GM19239 (cell line): Measurements from ENCODE around the gene SCN4B.

Experiments used
- DNase-seq: peaks from one replicate; pipeline ENCODE4 v3.0.0; 2011; ENCODE audit warnings: low spot score; ENCODE audit not compliant: insufficient read length
- FAIRE-seq: peaks from 2 replicates; lab custom pipeline; 2011; peaks lifted over from hg19 to GRCh38; lab: Jason Lieb, UNC

Gene SCN4B

DNA sequence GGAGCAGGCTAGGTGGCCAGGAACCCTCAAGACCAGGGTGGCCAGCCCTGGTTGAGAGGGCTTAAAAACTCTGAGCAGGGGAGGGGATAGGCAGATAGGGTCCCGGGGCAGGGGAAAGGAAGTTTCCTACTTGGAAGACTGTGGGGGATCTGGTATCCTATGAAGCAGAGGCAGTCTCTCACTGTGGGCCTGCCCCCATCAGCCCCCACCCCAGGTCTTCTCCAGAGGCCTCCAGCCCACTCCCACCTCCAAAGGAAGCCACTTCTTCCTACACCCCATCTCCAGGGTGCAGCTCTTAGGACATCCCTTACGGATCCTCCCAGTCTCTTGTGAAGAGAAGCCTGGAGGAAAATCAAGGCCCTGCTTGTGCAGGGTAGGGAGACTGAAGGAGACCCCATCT is 16.3 kb downstream of the SCN4B start:
- FAIRE-seq (no peak), DNase-seq (no peak)

DNA sequence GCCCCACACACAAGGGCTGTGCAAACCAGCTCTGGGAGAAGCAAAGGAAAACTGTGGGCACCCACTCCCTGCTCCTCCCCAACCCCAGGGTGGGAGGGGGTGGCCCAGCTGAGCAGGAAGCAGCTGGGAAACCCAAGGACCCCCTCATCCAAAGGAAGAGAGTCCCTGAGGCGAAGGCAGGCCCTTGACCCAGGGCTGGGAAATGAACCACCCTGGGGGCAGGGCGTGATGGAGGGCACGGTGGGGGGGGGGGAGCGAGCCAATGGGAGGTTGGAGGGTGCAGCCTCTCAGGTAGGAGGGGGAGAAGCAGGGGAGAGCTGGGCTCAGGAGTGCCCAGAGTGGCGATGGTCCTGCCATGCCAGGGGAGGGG is 16.8 kb downstream of the SCN4B start:
- FAIRE-seq (no peak), DNase-seq (no peak)

DNA sequence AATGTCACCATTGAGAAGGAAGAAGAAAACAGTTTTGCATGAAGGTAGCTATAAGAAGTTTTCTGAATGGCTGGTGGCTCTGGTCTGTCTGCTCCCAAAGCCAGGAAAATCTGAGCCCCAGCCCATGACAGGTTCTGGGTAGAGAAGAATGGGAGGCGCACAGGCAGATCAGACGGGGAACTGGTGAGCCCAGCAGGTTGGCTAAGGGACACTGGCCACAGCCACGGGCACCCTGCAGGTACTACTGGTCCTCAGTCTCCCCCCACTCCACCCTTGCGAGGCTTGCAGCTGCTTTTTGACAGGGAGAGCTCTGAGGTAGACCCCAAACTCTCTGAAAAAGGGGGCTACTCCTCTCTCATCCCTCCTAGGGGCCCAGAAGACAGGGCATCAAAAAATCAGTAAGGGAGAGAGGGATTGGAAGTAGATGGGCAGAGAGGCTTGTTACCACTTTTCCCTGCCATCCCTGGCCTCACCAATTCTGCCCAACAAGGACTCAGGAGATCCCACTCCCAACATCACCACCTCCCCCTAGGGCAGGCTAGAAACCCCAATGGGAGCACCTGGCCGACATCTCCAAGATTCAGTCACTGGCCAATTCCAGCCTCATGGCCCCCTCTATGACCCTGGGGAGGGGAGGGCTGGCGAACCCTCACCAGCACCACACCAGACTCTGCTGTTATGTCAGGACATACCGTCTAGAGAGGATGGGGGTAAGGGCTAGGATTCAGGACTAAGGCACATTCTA is 17.4 kb downstream of the SCN4B start:
- no peak for FAIRE-seq
- DNase-seq = no peak

DNA sequence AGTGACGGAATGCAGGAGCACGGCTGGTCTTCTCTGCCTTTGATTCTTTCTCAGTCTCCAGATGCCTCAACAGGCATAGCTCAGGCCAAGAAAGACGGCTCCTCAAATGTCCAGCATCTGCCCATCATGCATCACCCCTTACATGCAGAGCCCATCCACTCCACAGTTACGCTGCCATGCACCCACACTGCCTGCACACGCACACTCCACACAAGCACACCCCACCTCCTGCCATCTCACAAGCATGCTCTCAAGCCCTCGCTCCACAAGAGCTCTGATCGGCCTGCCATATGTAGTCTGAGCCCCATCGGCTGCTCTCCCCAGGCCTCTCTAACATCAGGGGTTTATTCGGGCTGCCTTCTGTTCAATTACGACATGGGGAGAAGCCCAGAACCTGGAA is 18.8 kb downstream of the SCN4B start:
- DNase-seq = no peak
- no peak for FAIRE-seq

DNA sequence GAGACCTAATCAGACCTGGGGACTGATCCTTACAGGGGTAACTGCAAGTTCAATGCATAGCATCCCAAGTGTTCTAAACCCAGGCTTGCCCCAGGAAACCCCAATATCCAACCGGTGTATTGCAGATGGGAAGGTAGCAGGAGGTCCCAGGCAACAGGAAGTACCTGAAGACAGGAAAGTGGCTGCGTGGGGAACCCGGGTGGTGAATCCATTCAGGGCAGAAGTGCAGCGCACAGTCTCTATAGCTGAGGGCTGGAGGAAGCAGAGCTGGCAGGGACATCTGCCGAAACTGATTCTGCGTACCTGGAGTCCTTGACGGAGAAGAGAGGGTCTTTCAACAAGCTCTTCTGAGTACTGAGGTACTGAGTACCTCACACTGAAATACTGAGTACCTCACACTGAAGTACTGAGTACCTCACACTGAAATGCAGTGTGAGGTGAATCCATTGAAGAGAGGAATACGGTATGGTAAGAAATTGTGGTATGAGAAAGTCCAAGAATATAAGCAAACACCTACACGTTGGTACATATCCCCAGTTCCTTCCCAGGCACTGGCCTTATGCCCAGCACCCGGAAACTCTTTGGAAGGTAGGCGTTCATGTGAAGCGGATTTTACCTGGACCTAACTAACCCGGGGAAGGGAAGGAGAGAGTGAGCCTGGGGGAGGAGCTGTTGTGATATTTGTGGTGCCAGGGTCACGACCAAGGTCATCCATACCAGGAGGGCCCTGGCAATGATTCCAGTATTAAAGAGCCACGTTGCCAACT is 20.1 kb downstream of the SCN4B start:
- DNase-seq = no peak
- FAIRE-seq = no peak

DNA sequence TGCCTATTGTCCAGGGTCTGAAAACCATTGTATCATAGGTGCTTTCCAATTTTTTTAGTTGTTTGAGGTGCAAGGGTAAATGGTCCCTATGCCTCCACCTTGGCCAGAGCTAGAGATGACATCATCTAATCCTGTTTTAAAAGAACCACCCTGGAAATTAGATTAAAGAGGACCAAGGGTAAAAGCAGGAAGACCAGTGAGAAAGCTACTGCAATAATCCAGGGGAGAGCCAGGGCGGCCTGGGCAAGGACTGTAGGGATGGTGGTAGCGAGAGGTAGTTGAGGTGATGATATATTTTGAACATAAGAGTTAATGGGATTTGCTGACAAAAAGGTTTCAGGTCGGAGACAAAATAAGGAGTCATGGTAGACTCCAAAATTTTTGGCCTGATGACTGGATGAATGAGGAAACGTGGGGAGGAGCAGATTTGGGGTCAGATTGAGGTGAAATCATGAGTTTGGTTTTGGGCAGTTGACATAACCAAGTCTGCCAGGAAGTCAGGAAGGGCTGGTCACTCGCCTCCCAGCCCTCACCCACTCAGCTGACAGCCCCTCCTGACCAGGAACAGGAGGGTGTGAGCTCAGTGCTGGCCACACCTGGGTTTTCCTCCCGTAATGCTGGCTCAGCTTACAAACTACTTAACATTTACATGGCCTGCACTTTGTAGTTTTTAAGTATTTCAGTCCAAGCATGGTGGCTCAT is 23.0 kb downstream of the SCN4B start:
- DNase-seq (no peak), FAIRE-seq (no peak)

DNA sequence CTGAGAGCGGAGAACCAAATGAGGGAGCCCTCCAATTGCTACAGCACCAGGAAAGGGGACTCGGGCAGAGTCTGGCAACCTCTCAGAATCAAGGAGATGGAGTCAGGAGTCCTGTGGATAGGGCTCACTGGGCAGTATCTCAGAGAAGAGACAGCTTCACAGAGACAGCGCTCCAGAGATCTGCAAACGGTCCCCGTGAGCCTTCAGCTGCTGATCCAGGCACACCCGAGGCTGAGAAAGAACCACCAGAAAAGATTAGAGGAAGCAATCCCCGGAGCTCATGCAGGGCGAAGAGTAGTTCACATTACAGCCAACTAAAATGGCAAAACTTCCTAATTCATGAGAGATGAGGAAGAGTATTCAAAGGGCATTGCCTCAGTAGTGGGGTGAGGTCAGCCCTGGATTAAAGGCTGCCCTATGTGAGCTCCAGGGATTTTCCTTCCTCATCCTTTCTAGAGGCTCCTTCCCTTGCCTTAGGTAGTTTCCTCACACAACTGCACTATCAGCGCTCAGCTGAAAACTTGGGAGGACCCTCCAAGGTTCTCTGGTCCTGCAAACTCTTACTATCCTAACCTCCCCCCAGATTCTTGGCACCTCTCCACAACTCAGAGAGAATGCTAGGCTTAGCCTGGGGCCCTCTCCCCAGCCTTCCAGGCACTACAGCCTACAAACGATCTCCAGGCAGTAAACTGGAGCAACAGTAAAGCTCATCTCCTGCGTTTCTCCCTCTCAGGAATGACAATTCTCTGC is 23.7 kb downstream of the SCN4B start:
- DNase-seq (no peak), FAIRE-seq (no peak)

DNA sequence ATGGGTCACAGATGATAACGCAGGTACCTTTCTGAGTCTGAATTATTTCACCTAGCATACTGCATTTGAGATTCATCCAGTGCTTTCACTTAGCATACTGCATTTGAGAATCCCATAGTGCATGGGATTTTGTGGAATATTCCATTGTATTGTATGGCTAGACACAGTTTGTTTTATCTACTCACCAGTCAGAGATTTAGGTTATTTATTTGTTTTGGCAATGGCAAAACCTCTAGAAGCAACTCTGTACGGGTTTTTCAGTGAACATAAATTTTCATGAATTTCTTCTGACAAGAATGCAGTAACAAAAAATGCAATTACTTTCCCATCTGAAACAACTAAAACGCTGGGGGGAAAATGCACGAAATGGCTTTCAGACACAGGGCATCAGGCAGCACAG is 24.3 kb downstream of the SCN4B start:
- FAIRE-seq (no peak), DNase-seq (no peak)

DNA sequence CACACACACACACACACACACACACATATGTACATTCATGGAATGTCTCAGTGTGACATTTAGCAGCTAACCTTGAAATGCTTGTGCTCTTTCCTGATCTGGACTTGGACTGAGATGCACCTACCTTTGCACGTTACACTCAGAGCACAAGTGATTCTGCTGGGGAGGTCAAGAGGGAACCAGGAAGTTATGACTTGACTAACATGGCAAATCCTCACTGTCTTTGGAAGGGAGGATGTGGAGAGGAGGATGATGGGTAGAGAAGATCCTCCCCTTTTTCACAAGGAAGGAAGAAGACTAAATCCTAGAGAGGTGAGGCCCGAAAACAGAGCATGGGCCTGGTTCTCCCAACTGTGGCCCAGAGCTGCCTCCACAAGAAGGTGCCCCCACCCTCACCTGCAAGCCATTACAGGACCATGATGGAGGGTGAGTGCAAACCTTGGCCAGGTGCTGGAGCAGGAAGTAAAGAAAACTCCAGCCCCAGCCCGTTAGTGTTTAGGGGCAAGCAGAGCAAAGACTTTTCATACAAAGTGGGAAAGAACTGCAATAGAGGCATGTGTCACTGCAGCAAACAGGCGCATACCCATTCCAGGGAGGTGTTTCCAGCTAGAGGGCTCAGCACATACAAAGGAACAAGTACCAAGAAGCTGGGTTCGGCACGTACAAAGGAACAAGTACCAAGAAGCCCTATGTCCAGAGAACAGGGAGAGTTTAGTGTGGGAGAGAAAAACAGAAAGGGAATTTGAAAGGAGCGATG is 26.4 kb downstream of the SCN4B start:
- FAIRE-seq (no peak), DNase-seq (no peak)

DNA sequence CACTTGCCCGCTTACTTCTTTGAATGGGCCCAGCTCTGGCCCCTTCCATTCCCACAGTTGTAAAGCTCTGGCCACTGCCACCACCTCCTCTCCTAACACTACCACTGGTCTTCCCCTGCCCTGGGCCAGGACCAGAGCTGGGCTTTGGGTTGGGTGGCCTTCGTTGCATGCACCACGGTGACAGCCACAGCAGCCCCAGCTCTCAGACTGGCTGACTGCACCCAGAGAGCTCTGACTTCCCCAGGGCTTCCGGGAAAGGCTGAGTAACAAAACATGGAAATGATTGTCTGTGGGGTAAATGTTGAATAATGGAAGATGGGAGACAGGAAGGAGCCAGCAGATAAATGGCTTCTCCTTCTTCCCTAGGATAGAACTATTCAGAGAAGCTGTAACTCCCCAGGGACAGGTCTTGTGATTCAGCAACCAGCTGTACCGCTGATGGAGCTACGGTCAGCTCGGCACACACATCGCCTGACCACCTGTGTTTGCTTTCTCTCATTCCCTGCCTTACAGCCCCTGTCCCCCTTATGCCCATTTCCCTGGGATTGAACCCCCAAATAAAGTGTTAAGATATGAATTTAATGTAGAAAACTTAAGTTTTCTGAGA is 27.6 kb downstream of the SCN4B start:
- DNase-seq (no peak), FAIRE-seq (no peak)

DNA sequence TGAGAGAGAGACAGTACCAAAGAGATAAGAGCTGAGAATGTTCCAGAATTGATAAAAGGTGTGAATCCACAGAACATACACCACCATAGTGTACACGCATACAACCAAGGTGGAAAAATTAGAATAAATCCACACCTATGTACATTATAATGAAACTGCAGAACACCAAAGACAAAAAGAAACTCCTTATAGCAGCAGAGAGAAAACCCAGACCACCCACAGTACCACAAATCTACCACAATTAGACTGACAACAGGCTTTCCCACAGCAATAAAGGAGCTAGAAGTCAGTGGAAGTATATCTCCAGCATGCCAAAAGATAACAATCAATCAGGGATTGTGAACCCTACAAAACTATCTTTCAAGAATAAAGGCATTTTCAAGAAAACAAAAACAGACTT is 31.8 kb downstream of the SCN4B start:
- DNase-seq = no peak
- no peak for FAIRE-seq

DNA sequence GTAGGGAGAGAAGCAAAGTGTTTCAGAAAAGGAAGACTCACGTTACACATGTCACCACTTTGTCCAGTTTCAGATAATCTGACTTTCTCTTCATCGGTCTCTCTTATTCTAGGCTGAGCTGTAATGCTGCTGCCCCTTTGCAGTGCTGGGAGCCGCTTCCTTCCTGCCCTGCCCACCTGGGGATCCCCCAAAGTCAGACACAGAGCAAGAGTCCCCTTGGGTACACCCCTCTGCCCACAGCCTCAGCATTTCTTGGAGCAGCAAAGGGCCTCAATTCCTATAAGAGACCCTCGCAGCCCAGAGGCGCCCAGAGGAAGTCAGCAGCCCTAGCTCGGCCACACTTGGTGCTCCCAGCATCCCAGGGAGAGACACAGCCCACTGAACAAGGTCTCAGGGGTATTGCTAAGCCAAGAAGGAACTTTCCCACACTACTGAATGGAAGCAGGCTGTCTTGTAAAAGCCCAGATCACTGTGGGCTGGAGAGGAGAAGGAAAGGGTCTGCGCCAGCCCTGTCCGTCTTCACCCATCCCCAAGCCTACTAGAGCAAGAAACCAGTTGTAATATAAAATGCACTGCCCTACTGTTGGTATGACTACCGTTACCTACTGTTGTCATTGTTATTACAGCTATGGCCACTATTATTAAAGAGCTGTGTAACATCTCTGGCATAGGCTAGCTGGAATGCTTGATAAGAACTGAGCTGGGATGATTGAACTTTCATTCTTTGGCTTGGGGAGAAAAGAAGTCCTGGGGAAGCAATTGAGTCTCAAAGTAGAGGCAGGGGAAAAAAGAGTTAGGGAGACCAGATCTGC is 34.6 kb downstream of the SCN4B start:
- FAIRE-seq = peak; percentile 87
- peak; percentile 44 for DNase-seq

DNA sequence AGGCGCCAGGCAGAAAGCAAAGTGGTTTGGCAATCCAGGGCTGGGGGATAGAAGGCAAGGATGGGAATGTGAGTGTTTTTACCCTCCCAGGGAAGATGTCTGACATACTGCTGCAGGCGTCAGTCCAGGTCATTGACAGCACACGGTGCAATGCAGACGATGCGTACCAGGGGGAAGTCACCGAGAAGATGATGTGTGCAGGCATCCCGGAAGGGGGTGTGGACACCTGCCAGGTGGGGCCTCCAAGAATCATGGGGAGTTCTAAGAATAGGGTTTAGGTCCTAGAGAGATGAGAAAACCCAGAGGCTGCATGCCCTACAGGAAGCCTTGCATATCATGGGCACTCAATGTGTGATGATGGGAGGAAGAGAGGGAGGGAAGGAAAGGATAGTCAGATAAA is 37.6 kb downstream of the SCN4B start:
- no peak for DNase-seq
- no peak for FAIRE-seq

DNA sequence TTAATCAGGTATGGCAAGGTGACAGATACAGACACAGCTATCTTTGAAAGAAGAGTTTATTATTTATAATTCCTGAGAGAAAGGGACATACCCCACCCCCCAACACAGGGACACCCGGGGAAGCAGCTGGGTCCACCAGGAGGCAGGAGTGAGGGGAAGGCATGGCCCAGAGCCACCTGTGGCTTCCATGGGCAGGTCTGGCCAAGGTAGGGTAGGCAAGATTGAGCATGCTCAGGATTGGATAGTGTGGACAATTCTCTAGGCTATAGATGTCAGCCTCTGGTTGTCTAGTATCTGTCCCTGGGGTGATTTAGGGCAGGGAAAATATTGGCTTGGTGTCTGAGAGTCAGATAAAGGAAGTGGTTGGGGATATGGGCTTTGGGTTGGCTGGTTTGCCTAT is 38.4 kb downstream of the SCN4B start:
- no peak for DNase-seq
- no peak for FAIRE-seq

DNA sequence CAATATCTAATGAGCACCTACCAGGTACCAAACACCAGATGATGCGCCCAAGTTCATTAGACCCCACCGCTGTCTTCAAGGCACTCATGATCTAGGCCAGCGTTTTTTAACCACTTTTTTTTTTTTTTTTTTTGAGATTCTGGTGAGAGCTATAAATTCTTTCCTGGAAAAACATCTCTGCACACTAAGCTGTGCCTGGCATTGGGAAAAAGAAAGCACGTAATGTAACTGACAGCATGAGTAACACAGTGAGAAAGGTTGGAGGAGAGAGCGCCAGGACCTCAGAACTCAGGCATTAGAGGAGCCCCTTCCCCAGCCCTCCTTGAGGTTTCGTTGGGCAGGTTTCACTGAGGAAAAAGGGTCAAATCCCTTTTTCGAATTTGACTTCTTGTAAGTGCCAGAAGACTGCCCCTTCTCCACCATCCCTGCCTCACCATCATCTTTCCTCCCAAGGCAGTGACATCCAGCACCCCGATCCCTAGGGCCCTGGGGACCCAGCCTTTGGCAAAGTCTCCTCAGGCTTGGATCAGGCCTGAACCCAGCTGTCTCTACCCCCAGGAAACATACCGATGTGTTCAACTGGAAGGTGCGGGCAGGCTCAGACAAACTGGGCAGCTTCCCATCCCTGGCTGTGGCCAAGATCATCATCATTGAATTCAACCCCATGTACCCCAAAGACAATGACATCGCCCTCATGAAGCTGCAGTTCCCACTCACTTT is 39.8 kb downstream of the SCN4B start:
- FAIRE-seq (no peak), DNase-seq (no peak)

DNA sequence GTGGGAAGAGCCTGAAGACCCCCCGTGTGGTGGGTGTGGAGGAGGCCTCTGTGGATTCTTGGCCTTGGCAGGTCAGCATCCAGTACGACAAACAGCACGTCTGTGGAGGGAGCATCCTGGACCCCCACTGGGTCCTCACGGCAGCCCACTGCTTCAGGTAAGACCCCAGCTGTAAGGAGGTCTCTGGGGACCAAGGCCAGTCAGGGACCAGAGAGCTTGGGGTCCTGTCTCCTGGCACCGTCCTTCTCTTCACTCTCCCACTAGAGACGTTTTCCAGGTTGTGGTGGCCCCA is 40.9 kb downstream of the SCN4B start:
- DNase-seq (no peak), FAIRE-seq (no peak)

DNA sequence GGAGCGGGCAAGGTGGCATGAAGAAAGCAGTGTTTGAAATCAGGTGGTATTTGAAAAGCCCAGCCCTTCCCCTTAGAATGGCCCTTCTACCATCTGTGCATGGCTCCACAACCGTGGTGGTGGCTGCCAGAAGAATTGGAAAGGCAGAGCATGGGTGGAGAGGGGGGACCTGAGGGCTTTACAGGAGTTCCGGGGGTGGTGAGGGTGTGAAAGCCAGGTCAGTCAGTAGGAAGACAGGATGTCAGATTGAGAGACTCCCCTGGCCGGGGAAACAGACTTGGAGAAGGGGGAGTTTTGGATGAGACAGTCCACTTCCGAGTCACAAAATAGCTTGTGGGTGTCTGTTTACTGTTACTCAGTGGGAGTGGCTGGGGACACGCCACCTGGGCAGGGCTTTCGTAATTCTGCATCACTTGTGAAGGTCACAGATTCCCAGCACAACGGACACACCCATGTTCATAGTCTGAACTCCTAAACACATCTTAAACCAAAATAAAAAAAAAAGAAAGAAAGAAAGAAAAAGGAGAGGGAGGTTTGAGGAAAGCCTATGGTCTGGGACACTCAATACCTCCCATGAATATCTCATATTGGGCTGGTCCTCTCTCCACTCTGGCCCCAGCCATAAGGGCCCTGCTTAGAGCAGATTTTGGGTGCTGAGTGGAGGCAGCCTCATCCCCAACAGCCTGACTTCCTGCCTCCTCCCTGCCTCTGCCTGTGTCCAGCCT is 41.4 kb downstream of the SCN4B start:
- no peak for DNase-seq
- no peak for FAIRE-seq

DNA sequence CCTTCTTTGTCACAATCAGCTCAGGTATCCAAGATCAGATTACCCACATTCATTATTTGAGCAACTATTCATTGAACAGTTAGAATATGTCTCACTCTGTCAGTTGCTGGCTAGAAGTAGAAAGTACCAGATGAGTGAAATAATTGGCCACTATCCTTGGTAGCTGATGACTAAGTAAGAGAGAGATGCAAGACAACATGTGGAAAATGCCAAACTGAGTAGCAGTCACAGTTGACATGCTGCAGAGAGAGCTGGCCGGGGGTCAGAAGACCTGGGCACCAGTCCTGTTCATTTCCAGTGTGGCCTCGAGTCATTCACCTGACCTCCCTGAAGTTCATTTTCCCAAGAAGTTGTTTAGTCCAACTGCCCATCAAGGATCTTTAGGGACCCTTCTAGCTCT is 43.4 kb downstream of the SCN4B start:
- DNase-seq (no peak), FAIRE-seq (no peak)
